Parathyroid adenoma (tissue), 2 donors: Measurements from ENCODE around the gene TRIP11.

Experiments used
- H2AFZ ChIP-seq: fragments of 300-600 bp; sonication (generic); one replicate; pipeline ENCODE4 v1.7.0; 2017; ENCODE audit warnings: antibody characterized with exemption, mild to moderate bottlenecking
- H3K27ac ChIP-seq: fragments of 300-600 bp; sonication (generic); one replicate; pipeline ENCODE4 v1.7.0; 2017
- H3K27me3 ChIP-seq: fragments of 300-600 bp; sonication (generic); one replicate; pipeline ENCODE4 v1.7.0; 2017; ENCODE audit warnings: low read length; ENCODE audit not compliant: control insufficient read depth, insufficient read depth
- H3K36me3 ChIP-seq: fragments of 300-600 bp; sonication (generic); one replicate; pipeline ENCODE4 v1.7.0; 2017; ENCODE audit warnings: low read length; ENCODE audit not compliant: control insufficient read depth, insufficient read depth
- H3K4me1 ChIP-seq: fragments of 300-600 bp; sonication (generic); one replicate; pipeline ENCODE4 v1.7.0; 2017; ENCODE audit warnings: control low read depth
- H3K4me2 ChIP-seq: fragments of 300-600 bp; sonication (generic); one replicate; pipeline ENCODE4 v1.7.0; 2017; ENCODE audit warnings: low read length
- H3K4me3 ChIP-seq: fragments of 300-600 bp; sonication (generic); one replicate; pipeline ENCODE4 v1.7.0; 2017; ENCODE audit warnings: low read depth, low read length
- H3K79me2 ChIP-seq: fragments of 300-600 bp; sonication (generic); one replicate; pipeline ENCODE4 v1.7.0; 2017; ENCODE audit warnings: control low read depth
- H3K9ac ChIP-seq: fragments of 300-600 bp; sonication (generic); one replicate; pipeline ENCODE4 v1.7.0; 2017; ENCODE audit warnings: mild to moderate bottlenecking
- H3K9me3 ChIP-seq: fragments of 300-600 bp; sonication (generic); one replicate; pipeline ENCODE4 v1.7.0; 2017; ENCODE audit warnings: low read length; ENCODE audit not compliant: control insufficient read depth
- CTCF ChIP-seq: fragments of 300-600 bp; sonication (generic); IDR thresholded peaks from one replicate; pipeline ENCODE4 v1.7.0; 2017; ENCODE audit warnings: antibody characterized with exemption, mild to moderate bottlenecking
- donor health status: primary hyperparathyroidism.

Gene TRIP11

DNA sequence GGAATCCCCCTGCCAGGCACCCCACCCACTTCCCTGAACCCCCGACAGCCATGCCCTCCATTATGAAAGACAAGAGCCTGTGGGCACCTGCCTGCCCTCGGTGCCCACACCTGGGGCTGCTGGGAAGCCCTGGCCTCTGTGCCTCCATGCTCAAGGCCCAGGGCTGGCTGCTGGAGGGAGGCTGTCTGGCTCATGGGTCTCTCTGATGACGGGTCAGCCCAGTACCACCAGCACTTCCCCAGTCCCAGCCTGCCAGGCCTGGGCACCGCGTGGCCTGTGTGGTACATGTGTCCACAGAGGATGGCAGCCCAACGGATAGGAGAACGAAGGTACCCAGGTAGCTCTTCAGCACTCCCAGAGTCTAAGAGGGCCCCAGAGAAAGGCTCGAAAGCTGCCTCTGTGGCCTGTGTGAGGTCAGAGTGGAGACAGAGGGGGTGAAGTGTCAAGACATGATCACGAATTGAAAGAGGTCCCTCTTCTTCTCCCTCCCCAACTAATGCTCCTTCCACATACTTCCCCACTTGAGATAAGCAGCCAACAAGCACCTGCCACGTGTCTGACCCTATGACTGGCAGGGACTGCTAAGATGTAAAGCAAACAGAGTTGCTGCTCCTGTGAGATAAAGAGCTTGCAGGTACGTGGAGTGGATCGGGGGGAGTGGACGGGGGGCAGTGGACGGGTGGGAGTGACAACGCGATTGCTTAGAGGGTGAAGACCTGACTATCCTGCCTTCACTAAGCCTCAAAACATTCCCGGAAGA, 113.5 kb downstream of the TRIP11 start:
- H3K27ac ChIP-seq: no peak overlapping the region

DNA sequence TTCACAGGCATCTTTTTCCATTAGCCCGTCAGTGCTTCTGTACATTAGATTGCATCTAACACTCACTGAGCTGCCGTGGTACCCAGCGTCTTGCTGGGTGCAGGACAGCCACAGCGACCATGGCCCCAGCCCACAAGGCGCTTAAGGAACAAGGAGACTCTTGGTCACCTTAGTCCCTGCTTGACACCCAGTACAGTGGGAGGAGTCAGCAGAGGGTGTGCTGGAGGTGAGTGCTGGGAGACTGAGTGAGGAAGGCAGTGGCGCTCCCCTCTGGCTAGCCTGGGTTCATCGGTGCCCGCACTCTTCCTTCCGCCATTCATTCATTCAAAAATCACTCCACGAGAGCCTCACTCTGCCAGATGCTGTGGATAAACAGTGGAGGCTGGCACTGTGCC, 114.1 kb downstream of the TRIP11 start:
- H3K27ac ChIP-seq: no peak overlapping the region
- peaks cover 3% of the 10 kb centered on the region for H3K4me1 ChIP-seq
- H2AFZ ChIP-seq: no peak overlapping the region
- no peak overlapping the region for H3K9ac ChIP-seq
- TF ChIP-seq CTCF: no peak
- H3K27me3 ChIP-seq: no peaks in the 10 kb centered on the region
- H3K4me3 ChIP-seq: no peak overlapping the region
- no peaks in the 10 kb centered on the region for H3K36me3 ChIP-seq
- no peak overlapping the region for H3K4me2 ChIP-seq
- no peaks in the 10 kb centered on the region for H3K79me2 ChIP-seq
- no peaks in the 10 kb centered on the region for H3K9me3 ChIP-seq

More for the DNA sequence above, 113.5 kb downstream of the TRIP11 start:
- Histone ChIP-seq H3K4me1 (peaks cover 3% of the 10 kb centered on the region), H3K9me3 (no peaks in the 10 kb centered on the region), H3K9ac (no peak overlapping the region), H3K79me2 (no peaks in the 10 kb centered on the region), H3K27me3 (no peaks in the 10 kb centered on the region), H3K4me3 (no peak overlapping the region), H3K36me3 (no peaks in the 10 kb centered on the region), H3K4me2 (no peak overlapping the region), H2AFZ (no peak overlapping the region)
- TF ChIP-seq CTCF: no peak

DNA sequence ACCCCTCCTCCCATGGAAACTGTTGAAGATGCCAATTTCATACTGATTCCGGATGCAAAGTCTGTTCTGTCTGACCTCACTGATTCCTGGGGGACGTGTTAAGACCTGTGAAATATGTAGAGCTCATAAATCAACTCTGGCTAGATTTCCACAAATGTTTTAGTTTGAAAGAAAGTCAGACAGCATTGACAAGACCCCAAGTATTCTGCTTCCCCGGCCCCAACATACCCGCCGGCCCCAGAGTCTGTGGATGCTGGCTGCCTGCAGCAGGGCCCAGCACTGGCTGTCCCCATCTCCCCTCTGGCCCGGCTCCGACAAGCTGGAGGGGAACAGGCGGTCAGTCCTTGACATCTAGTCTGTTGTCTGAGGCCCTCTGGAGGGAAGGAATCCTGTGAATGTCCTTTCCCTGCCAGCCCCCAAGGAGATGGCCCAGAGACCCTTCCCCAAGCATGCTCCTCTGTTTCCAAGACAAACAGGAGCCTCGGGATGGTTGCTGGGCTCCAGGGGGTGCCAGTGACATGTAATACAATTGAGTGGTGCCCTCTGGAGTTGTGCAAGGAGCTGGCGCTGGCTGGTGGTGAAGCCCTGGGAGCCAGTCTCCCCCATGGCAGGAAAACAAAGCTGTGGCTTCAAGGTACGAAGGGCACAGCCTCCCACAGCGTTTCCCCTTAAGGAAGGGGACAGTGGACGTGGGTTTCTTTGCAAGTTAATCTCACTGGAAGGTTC, 114.7 kb downstream of the TRIP11 start:
- Histone ChIP-seq H3K27me3 (no peaks in the 10 kb centered on the region), H2AFZ (no peak overlapping the region), H3K4me3 (no peak overlapping the region), H3K9ac (no peak overlapping the region), H3K4me2 (no peak overlapping the region), H3K36me3 (no peaks in the 10 kb centered on the region), H3K4me1 (peaks cover 6% of the 10 kb centered on the region), H3K79me2 (no peaks in the 10 kb centered on the region), H3K27ac (no peak overlapping the region), H3K9me3 (no peaks in the 10 kb centered on the region)
- no peak for TF ChIP-seq CTCF

DNA sequence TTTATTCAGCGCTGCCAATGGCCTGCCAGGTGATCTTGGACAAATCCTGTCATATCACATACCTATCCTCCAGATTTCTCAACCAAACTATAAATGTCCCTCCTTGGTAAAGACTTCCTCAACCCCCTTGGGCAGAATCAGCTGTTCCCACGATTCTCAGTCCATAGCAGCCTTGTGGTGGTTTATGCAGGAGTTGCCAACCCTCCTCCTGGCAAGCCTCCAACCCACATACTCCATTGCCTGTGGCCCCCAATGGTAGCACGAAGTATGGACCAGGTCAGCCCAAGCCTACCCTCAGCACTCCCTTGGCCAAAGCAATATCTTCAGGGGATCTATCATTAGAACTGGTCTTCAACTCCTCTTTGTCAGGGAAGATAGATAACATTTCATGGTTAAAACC, 119.3 kb downstream of the TRIP11 start:
- Histone ChIP-seq H3K4me3 (no peak overlapping the region), H3K4me2 (no peak overlapping the region), H2AFZ (no peak overlapping the region), H3K9ac (no peak overlapping the region), H3K4me1 (peaks cover 9% of the 10 kb centered on the region), H3K9me3 (no peaks in the 10 kb centered on the region), H3K36me3 (no peaks in the 10 kb centered on the region), H3K27ac (no peak overlapping the region), H3K27me3 (no peaks in the 10 kb centered on the region), H3K79me2 (no peaks in the 10 kb centered on the region)
- TF ChIP-seq CTCF: no peak
